GM21526 (cell line): ENCODE measurements around the gene FLNB.

Experiments
- ATAC-seq: cut with Tn5 transposase; IDR thresholded peaks from one replicate; pipeline ENCODE4 v1.9.1; 2021; ENCODE audit warnings: moderate library complexity; ENCODE audit not compliant: unreplicated experiment, low FRiP score

FLNB gene

GRCh38 chr3:58155838-58156237, 147.6 kb downstream of the FLNB start:
- ATAC-seq: no peak

- no peak for ATAC-seq
Measured at GRCh38 chr3:58157700-58158099, 149.5 kb downstream of the FLNB start.

GRCh38 chr3:58158442-58159153, 150.4 kb downstream of the FLNB start:
- no peak for ATAC-seq

DNA sequence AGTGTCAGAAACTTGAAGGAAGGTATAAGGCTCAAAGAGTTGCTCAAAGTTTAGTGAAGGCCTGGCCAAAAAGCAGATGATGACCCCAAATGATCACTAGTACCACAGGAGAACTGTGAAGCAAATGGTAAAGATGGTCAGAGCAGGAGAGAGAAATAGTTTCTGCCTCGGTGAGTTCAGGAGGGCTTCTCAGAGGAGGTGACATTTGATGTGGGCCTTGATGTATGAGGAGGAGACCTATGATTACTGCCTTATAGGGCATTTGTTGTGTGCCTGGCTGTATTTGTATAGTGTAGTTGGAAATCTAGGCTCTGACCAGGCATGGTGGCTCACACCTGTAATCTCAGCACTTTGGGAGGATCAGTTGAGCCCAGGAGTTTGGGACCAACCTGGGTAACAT, 152.2 kb downstream of the FLNB start:
- ATAC-seq: no peak

DNA sequence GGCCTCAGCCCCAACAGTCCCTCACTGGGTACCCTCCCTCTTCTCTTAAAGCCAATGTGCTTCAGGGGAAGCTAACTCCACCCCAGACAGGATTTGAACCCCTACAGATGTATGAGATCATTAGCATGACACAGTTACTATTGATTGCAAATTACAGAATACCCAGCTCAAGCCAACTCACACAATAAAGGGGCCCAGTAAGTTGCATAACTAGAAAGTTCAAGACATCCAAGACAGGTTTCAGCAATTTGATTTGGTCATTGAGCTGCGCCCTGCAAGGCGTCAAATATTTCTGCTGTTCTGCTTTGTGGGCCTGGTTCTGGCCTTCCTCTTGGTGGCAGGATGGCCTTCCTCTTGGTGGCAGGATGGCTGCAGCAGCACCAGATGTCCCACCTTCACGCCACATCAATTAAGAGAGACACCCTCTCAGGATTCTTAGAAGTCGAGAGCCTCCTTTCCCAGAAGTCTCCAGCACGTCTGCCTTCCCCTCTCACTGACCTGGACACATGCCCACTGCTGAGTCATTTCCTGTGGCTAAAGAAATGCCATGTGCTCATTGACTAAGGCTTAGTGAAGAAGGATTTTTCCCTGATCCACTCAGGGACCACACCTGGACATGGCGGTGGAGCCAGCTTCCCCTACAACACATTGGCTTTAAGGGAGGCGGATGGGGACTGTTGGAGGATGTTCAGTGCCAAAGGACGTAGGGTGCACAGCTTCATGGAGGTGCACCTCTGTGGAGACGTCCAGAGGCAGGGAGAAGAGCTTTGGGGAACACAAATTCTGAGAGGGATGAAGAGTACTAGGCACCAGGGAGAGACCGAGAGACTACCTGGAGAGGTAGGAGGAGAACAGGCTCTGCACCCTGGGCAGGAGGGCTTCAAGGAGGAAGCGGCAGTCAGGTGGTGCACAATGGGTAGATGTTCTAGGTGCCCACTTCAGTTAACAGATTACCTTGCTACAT, 153.5 kb downstream of the FLNB start:
- ATAC-seq: no peak

DNA sequence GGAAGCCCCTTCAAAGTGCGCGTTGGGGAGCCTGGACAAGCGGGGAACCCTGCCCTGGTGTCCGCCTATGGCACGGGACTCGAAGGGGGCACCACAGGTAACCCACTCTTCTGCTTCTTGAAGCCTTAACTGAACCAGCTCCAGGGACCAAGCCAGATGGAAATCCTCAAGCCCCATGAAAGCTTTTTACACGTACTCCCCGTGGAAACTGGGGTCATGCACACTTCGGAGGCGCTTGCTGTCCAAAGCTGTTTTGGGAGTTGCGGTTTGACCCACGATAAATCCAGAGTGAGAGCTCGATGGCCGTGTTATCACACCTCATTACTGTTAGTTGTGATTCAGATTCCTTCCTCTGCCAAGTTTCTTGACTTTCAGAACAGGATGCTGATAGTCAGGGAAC, 155.0 kb downstream of the FLNB start:
- ATAC-seq: no peak

DNA sequence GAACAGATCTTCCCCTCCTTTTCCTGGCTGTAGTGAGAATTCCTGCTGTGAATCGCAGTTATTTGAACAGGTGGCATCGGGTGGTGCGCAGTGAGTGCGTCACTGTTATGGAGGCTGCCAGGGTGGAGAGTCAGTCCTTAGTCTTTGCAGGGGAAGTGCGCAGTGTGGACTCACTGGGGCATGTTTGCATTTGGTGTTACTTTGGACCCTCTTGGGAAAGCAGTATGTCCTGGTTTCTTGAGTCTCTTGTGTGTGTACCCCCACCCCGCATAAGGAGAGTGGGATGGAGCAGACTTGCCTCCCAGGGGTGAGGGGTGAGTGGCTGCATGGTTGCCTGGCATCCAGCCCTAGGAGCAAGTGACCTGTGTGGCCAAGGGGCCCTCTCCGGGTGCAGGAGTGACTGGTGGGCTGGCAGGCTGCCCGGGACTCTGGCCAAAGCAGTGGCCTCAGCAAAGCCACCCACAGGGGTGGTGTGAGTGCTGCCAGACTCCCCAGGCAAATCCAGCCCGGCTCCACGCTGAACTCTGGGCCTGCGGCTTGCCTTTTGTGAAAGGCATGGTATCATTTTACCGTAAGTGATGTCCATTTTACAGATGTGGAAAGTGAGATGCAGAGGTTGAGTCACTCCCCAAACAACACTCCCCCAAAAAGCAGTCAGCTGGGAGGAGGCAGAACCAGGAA, 156.1 kb downstream of the FLNB start:
- ATAC-seq: no peak

GRCh38 chr3:58164906-58165821, 156.9 kb downstream of the FLNB start:
- no peak for ATAC-seq

GRCh38 chr3:58167431-58168351, 159.5 kb downstream of the FLNB start:
- ATAC-seq: no peak

DNA sequence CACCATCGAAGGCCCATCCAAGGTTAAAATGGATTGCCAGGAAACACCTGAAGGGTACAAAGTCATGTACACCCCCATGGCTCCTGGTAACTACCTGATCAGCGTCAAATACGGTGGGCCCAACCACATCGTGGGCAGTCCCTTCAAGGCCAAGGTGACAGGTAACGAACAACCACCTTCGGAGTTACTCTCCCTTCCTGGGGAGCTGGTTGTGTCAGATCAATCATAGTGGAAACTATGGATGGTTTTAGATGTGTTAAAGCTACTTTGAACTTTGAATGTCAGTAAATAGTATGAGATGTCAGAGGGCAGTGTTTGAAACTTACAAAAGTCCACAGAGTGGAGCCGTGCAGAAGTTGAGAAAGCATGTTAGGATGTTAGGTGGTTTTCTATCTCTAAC, 160.3 kb downstream of the FLNB start:
- no peak for ATAC-seq

DNA sequence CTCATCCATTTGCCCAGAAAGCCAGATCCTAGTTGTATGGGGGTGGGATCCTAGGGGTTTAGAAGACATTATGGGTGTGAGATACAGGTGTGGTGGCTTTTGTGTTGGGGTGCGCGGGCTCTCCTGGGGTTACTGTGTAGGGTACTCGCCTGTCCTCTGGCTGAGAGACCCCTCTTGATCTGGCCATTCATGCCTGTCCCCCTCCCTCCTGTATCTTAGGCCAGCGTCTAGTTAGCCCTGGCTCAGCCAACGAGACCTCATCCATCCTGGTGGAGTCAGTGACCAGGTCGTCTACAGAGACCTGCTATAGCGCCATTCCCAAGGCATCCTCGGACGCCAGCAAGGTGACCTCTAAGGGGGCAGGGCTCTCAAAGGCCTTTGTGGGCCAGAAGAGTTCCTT, 161.1 kb downstream of the FLNB start:
- ATAC-seq: no peak

DNA sequence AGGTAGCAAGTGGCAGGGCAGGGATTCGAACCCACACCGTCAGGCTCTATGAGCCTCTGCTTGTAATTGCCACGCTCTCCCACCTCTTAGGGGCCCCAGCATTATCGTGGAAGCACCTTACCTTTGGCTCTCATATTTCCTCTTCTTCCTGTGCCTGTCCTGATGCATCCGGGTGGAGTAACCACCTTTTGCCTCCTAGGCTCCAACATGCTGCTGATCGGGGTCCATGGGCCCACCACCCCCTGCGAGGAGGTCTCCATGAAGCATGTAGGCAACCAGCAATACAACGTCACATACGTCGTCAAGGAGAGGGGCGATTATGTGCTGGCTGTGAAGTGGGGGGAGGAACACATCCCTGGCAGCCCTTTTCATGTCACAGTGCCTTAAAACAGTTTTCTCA, 162.2 kb downstream of the FLNB start:
- ATAC-seq: no peak

DNA sequence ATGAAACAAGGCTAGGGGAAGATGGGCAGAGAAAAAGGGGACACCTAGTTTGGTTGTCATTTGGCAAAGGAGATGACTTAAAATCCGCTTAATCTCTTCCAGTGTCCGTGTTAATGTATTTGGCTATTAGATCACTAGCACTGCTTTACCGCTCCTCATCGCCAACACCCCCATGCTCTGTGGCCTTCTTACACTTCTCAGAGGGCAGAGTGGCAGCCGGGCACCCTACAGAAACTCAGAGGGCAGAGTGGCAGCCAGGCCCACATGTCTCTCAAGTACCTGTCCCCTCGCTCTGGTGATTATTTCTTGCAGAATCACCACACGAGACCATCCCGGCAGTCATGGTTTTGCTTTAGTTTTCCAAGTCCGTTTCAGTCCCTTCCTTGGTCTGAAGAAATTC, 162.9 kb downstream of the FLNB start:
- ATAC-seq: no peak

GRCh38 chr3:58173029-58173668, 164.9 kb downstream of the FLNB start:
- ATAC-seq: no peak

GRCh38 chr3:58173669-58174398, 165.6 kb downstream of the FLNB start:
- ATAC-seq: no peak

GRCh38 chr3:58175187-58175436, 166.9 kb downstream of the FLNB start:
- no peak for ATAC-seq

- ATAC-seq: no peak
Measured at GRCh38 chr3:58175437-58176184, 167.4 kb downstream of the FLNB start.

DNA sequence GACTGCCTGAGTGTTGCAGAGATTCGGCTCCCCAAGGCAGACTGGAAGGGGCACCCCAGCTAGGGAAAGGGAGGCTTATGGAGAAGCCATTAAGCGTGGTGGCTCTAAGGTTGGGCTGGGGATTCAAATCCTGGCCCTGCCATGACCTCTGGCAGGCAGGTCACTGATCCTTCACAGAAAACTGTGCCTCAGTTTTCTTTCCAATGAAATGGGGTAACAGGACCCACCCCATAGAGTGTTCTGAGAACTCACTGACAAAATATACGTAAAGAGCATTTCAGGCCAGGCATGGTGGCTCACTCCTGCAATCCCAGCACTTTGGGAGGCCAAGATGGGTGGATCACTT, 167.9 kb downstream of the FLNB start:
- no peak for ATAC-seq
